Putamen (tissue), 1 donor: ENCODE measurements around the gene SYK.
"Not testable (repeated sequence)": the region's sequence is repeated elsewhere in the genome, so short reads cannot be mapped to it uniquely, and the experiment has no call there.

Source experiments
- DNase-seq: peaks from one replicate; pipeline ENCODE4 v3.0.0-alpha.2; 2016; ENCODE audit warnings: low spot score

Gene SYK

GRCh38 chr9:90795871-90796317 lies 5.7 kb upstream of the SYK start:
- peak; percentile 20 for DNase-seq

- no peak for DNase-seq
Observed at GRCh38 chr9:90799271-90799852, 2.3 kb upstream of the SYK start.

GRCh38 chr9:90801973-90802322 lies 329 bp downstream of the SYK start:
- DNase-seq, result no peak

- DNase-seq, result no peak
Observed at GRCh38 chr9:90802386-90802985, 867 bp downstream of the SYK start.

GRCh38 chr9:90803860-90804593 lies 2.4 kb downstream of the SYK start:
- no peak for DNase-seq

GRCh38 chr9:90805006-90805996 lies 3.7 kb downstream of the SYK start:
- DNase-seq, result no peak

- no peak for DNase-seq
Observed at GRCh38 chr9:90807006-90807405, 5.4 kb downstream of the SYK start.

GRCh38 chr9:90808398-90808797 lies 6.8 kb downstream of the SYK start:
- no peak for DNase-seq

GRCh38 chr9:90808890-90809685 lies 7.5 kb downstream of the SYK start:
- no peak for DNase-seq

GRCh38 chr9:90810691-90811090 lies 9.1 kb downstream of the SYK start:
- no peak for DNase-seq

GRCh38 chr9:90813046-90813445 lies 11.4 kb downstream of the SYK start:
- DNase-seq, result no peak

GRCh38 chr9:90813523-90813922 lies 11.9 kb downstream of the SYK start:
- DNase-seq, result no peak

GRCh38 chr9:90814355-90814754 lies 12.7 kb downstream of the SYK start:
- DNase-seq, result no peak

GRCh38 chr9:90815183-90815943 lies 13.7 kb downstream of the SYK start:
- DNase-seq, result no peak

GRCh38 chr9:90815944-90816357 lies 14.3 kb downstream of the SYK start:
- DNase-seq, result no peak

- DNase-seq, result no peak
Observed at GRCh38 chr9:90816690-90817089, 15.1 kb downstream of the SYK start.

GRCh38 chr9:90818279-90818678 lies 16.7 kb downstream of the SYK start:
- DNase-seq, result no peak

GRCh38 chr9:90820406-90820805 lies 18.8 kb downstream of the SYK start:
- not testable (repeated sequence) for DNase-seq

GRCh38 chr9:90821236-90821635 lies 19.6 kb downstream of the SYK start:
- DNase-seq, result not testable (repeated sequence)

GRCh38 chr9:90821697-90822096 lies 20.1 kb downstream of the SYK start:
- DNase-seq, result no peak

GRCh38 chr9:90822866-90823265 lies 21.2 kb downstream of the SYK start:
- DNase-seq, result no peak
